GM23338 (cell line): ENCODE results near the gene GDPD4. TPM values are rescaled to one million over a fixed set of nuclear protein-coding genes. Genes with fewer than 3 reads are reported as not detected.

ENCODE experiments used
- ATAC-seq: fragments of 200-7000 bp; cut with Tn5 transposase; 3 replicates; pipeline ENCODE4 v1.9.1; 2020
- DNase-seq: peaks from one replicate; pipeline ENCODE4 v3.0.0-alpha.2; 2015; ENCODE audit warnings: low spot score
- H2AFZ ChIP-seq: fragments of 200-600 bp; sonication (generic); 2 replicates; pipeline ENCODE4 v1.8.0; 2016; ENCODE audit warnings: antibody characterized with exemption, mild to moderate bottlenecking, moderate library complexity
- H3F3A ChIP-seq: fragments of 200-600 bp; sonication (generic); replicated peaks from 2 replicates; pipeline ENCODE4 v1.8.0; 2017; ENCODE audit warnings: antibody characterized with exemption, mixed run types, low read depth
- H3K27ac ChIP-seq: fragments of 200-600 bp; sonication (generic); 2 replicates; pipeline ENCODE4 v1.6.1; 2016; ENCODE audit warnings: low read depth
- H3K27me3 ChIP-seq: fragments of 200-600 bp; sonication (generic); 2 replicates; pipeline ENCODE4 v1.8.0; 2016; ENCODE audit warnings: mild to moderate bottlenecking, mixed run types, moderate library complexity; ENCODE audit not compliant: insufficient read depth
- H3K36me3 ChIP-seq: fragments of 200-600 bp; sonication (generic); 2 replicates; pipeline ENCODE4 v1.8.0; 2016; ENCODE audit warnings: mild to moderate bottlenecking; ENCODE audit not compliant: insufficient read depth
- H3K4me1 ChIP-seq: fragments of 200-600 bp; sonication (generic); 2 replicates; pipeline ENCODE4 v1.8.0; 2016; ENCODE audit warnings: mild to moderate bottlenecking, moderate library complexity; ENCODE audit not compliant: insufficient read depth
- H3K4me2 ChIP-seq: fragments of 200-600 bp; sonication (generic); 2 replicates; pipeline ENCODE4 v1.7.1; 2017; ENCODE audit warnings: mixed run types
- H3K4me3 ChIP-seq: fragments of 200-600 bp; sonication (generic); 2 replicates; pipeline ENCODE4 v1.6.1; 2016; ENCODE audit warnings: mixed run types
- H3K79me2 ChIP-seq: fragments of 200-600 bp; sonication (generic); replicated peaks from 2 replicates; pipeline ENCODE4 v1.8.0; 2017; ENCODE audit warnings: mild to moderate bottlenecking; ENCODE audit not compliant: insufficient read depth
- H3K9me2 ChIP-seq: fragments of 200-600 bp; sonication (generic); 2 replicates; pipeline ENCODE4 v1.8.0; 2017; ENCODE audit not compliant: insufficient read depth
- H4K20me1 ChIP-seq: fragments of 200-600 bp; sonication (generic); replicated peaks from 2 replicates; pipeline ENCODE4 v1.8.0; 2017; ENCODE audit warnings: mild to moderate bottlenecking; ENCODE audit not compliant: insufficient read depth
- H3K27ac Mint-ChIP-seq: 2 replicates; pipeline ENCODE4 v1.8.0; 2020; ENCODE audit warnings: inconsistent platforms, mild to moderate bottlenecking, moderate library complexity, mixed read lengths
- H3K27me3 Mint-ChIP-seq: 3 replicates; pipeline ENCODE4 v1.8.0; 2022; ENCODE audit warnings: low read depth, mild to moderate bottlenecking, moderate library complexity, mixed read lengths, inconsistent platforms; ENCODE audit not compliant: insufficient read depth, poor library complexity
- H3K36me3 Mint-ChIP-seq: 3 replicates; pipeline ENCODE4 v1.8.0; 2021; ENCODE audit warnings: low read depth, mild to moderate bottlenecking, inconsistent platforms, moderate library complexity, mixed read lengths
- H3K4me1 Mint-ChIP-seq: 3 replicates; pipeline ENCODE4 v1.8.0; 2020; ENCODE audit warnings: mild to moderate bottlenecking, inconsistent platforms, mixed read lengths
- H3K4me3 Mint-ChIP-seq: 3 replicates; pipeline ENCODE4 v1.8.0; 2021; ENCODE audit warnings: moderate library complexity, mild to moderate bottlenecking, inconsistent platforms, mixed read lengths
- H3K9me3 Mint-ChIP-seq: 3 replicates; pipeline ENCODE4 v1.8.0; 2020; ENCODE audit warnings: moderate library complexity, mild to moderate bottlenecking, inconsistent platforms, mixed read lengths
- CREB1 ChIP-seq: fragments of 250-450 bp; sonication (Bioruptor Pico); IDR thresholded peaks from 2 replicates; pipeline ENCODE4 v1.5.0; 2020; ENCODE audit warnings: low read depth, mild to moderate bottlenecking, moderate library complexity
- ETS1 ChIP-seq: IDR thresholded peaks from 2 replicates; pipeline ENCODE4 v1.6.1; 2016; ENCODE audit warnings: antibody characterized with exemption
- EZH2 ChIP-seq: fragments of 200-600 bp; sonication (generic); IDR thresholded peaks from one replicate; pipeline ENCODE4 v1.8.0; 2017; ENCODE audit warnings: antibody characterized with exemption, mild to moderate bottlenecking, low read depth; ENCODE audit not compliant: unreplicated experiment
- EZH2phosphoT487 ChIP-seq: fragments of 200-600 bp; sonication (generic); IDR thresholded peaks from one replicate; pipeline ENCODE4 v1.8.1; 2018; ENCODE audit warnings: antibody characterized with exemption; ENCODE audit not compliant: unreplicated experiment
- JUNB ChIP-seq: IDR thresholded peaks from one replicate; pipeline ENCODE4 v1.6.1; 2016; ENCODE audit warnings: antibody characterized with exemption; ENCODE audit not compliant: unreplicated experiment
- NANOG ChIP-seq: IDR thresholded peaks from 2 replicates; pipeline ENCODE4 v1.6.1; 2016; ENCODE audit warnings: antibody characterized with exemption, borderline replicate concordance
- POLR2AphosphoS5 ChIP-seq: IDR thresholded peaks from 2 replicates; pipeline ENCODE4 v1.6.1; 2016; ENCODE audit warnings: antibody characterized with exemption, low read depth
- STAT1 ChIP-seq: IDR thresholded peaks from one replicate; pipeline ENCODE4 v1.6.1; 2016; ENCODE audit warnings: antibody characterized with exemption; ENCODE audit not compliant: unreplicated experiment
- ZNF114 ChIP-seq: fragments of 250-450 bp; sonication (Bioruptor Pico); IDR thresholded peaks from 2 replicates; pipeline ENCODE4 v1.5.0; 2020; ENCODE audit warnings: mild to moderate bottlenecking, moderate library complexity
- ZNF331 ChIP-seq: fragments of 250-450 bp; sonication (Bioruptor Pico); IDR thresholded peaks from 2 replicates; pipeline ENCODE4 v1.5.0; 2020; ENCODE audit warnings: low read depth, mild to moderate bottlenecking, moderate library complexity
- polyA plus RNA-seq: library from polyadenylated mRNA; unstranded; fragments of >200 nt; fragmentation: Nextera tagmentation; extraction: Ambion mirVana; gene quantifications from 2 replicates; pipeline ENCODE4 v1.2.1, GENCODE V29; 2016
- total RNA-seq: library from RNA; depleted of rRNA; stranded (reverse); fragments of >200 nt; shearing (Covaris generic); gene quantifications from 2 replicates; pipeline ENCODE4 v1.2.3, GENCODE V29; 2014
- TF ChIP-seq, protein P1 (sequence below): IDR thresholded peaks from one replicate; pipeline ENCODE4 v1.6.1; 2018; ENCODE audit warnings: antibody characterized with exemption; ENCODE audit not compliant: unreplicated experiment
- TF ChIP-seq, protein P2 (sequence below), 2 experiments: fragments of 200-600 bp in 1 of 2; sonication (generic) in 1 of 2; conservative IDR thresholded peaks; 2 replicates each; pipeline versions ENCODE4 v1.5.1 to v1.6.1; 2016 to 2017; ENCODE audit warnings: antibody characterized with exemption in 2 of 2, low read depth in 2 of 2, mild to moderate bottlenecking in 2 of 2, moderate library complexity in 1 of 2

The GDPD4 gene
- total and polyA plus RNA-seq, 2 experiments from 2014 or later: not detected

- TF ChIP-seq, protein P1, sequence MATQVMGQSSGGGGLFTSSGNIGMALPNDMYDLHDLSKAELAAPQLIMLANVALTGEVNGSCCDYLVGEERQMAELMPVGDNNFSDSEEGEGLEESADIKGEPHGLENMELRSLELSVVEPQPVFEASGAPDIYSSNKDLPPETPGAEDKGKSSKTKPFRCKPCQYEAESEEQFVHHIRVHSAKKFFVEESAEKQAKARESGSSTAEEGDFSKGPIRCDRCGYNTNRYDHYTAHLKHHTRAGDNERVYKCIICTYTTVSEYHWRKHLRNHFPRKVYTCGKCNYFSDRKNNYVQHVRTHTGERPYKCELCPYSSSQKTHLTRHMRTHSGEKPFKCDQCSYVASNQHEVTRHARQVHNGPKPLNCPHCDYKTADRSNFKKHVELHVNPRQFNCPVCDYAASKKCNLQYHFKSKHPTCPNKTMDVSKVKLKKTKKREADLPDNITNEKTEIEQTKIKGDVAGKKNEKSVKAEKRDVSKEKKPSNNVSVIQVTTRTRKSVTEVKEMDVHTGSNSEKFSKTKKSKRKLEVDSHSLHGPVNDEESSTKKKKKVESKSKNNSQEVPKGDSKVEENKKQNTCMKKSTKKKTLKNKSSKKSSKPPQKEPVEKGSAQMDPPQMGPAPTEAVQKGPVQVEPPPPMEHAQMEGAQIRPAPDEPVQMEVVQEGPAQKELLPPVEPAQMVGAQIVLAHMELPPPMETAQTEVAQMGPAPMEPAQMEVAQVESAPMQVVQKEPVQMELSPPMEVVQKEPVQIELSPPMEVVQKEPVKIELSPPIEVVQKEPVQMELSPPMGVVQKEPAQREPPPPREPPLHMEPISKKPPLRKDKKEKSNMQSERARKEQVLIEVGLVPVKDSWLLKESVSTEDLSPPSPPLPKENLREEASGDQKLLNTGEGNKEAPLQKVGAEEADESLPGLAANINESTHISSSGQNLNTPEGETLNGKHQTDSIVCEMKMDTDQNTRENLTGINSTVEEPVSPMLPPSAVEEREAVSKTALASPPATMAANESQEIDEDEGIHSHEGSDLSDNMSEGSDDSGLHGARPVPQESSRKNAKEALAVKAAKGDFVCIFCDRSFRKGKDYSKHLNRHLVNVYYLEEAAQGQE: no peak
- no peak for TF ChIP-seq STAT1
- no peak for TF ChIP-seq EZH2phosphoT487
- no peak for TF ChIP-seq JUNB
- TF ChIP-seq EZH2: no peak
- TF ChIP-seq, protein P2, sequence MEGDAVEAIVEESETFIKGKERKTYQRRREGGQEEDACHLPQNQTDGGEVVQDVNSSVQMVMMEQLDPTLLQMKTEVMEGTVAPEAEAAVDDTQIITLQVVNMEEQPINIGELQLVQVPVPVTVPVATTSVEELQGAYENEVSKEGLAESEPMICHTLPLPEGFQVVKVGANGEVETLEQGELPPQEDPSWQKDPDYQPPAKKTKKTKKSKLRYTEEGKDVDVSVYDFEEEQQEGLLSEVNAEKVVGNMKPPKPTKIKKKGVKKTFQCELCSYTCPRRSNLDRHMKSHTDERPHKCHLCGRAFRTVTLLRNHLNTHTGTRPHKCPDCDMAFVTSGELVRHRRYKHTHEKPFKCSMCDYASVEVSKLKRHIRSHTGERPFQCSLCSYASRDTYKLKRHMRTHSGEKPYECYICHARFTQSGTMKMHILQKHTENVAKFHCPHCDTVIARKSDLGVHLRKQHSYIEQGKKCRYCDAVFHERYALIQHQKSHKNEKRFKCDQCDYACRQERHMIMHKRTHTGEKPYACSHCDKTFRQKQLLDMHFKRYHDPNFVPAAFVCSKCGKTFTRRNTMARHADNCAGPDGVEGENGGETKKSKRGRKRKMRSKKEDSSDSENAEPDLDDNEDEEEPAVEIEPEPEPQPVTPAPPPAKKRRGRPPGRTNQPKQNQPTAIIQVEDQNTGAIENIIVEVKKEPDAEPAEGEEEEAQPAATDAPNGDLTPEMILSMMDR (conservative IDR thresholded peaks at IDR 0.05; ENCODE audit: low read depth in 2 of 2): no peak
- no peak for TF ChIP-seq ETS1
- TF ChIP-seq NANOG: no peak
- TF ChIP-seq ZNF114 (CRISPR knock-in tag): no peak
- TF ChIP-seq ZNF331 (CRISPR knock-in tag): no peak
- no peak for TF ChIP-seq POLR2AphosphoS5
- TF ChIP-seq CREB1 (CRISPR knock-in tag): no peak
These were observed 17.1 kb upstream of the GDPD4 start (continued) for GRCh38 chr11:77318600-77318999.

- peaks cover 10% of the 10 kb centered on the region for H3K27me3 Mint-ChIP-seq
- H2AFZ ChIP-seq: no peak overlapping the region
- no peak overlapping the region for H3K4me3 Mint-ChIP-seq
- TF ChIP-seq, protein P1: no peak
- TF ChIP-seq JUNB (no peak), NANOG (no peak), POLR2AphosphoS5 (no peak), CREB1 (CRISPR knock-in tag) (no peak), EZH2phosphoT487 (no peak), EZH2 (no peak), ZNF114 (CRISPR knock-in tag) (no peak), ZNF331 (CRISPR knock-in tag) (no peak)
- TF ChIP-seq, protein P2 (conservative IDR thresholded peaks at IDR 0.05; ENCODE audit: low read depth in 2 of 2): no peak
These were observed 15.4 kb upstream of the GDPD4 start for GRCh38 chr11:77316733-77317342.

More at GRCh38 chr11:77316733-77317342, 15.4 kb upstream of the GDPD4 start:
- ATAC-seq (no peak), DNase-seq (no peak)
- Histone ChIP-seq H3K4me1 (no peaks in the 10 kb centered on the region), H3K4me3 (no peak overlapping the region), H3K36me3 (no peaks in the 10 kb centered on the region), H3K27me3 (no peaks in the 10 kb centered on the region), H3K4me2 (no peak overlapping the region), H3K79me2 (no peaks in the 10 kb centered on the region), H4K20me1 (no peaks in the 10 kb centered on the region), H3F3A (no peaks in the 10 kb centered on the region), H3K9me2 (peaks cover 9% of the 10 kb centered on the region; the same call in 1 of the 2 replicates), H3K27ac (no peak overlapping the region)
- Mint-ChIP-seq H3K9me3 (no peaks in the 10 kb centered on the region), H3K4me1 (no peaks in the 10 kb centered on the region), H3K27ac (no peak overlapping the region), H3K36me3 (no peaks in the 10 kb centered on the region)
